Measurements from ENCODE around the gene FOXN1.
A peak's percentile ranks its signal among the peaks of the same experiment; 100 is the strongest.

The FOXN1 gene

GRCh38 chr17:28530926-28531325 lies 24.8 kb downstream of the FOXN1 start:
- H3K4me2 ChIP-seq (ENCODE audit: low read length), result no peak overlapping the region
- no peaks in the 10 kb centered on the region for H3K27me3 ChIP-seq (ENCODE audit: control insufficient read depth, insufficient read depth, low read length)
- no peaks in the 10 kb centered on the region for H3K36me3 ChIP-seq (ENCODE audit: insufficient read depth, low read length)
- H3K9ac ChIP-seq (ENCODE audit: low read depth, low read length), result no peak overlapping the region
- H3K4me3 ChIP-seq (ENCODE audit: low read length), result no peak overlapping the region
- no peaks in the 10 kb centered on the region for H3K9me3 ChIP-seq (replicated peaks; ENCODE audit: low read length)
- H3K4me1 ChIP-seq (ENCODE audit: control insufficient read depth, insufficient read depth, low read length), result peaks cover 42% of the 10 kb centered on the region

GRCh38 chr17:28532050-28532960 lies 26.2 kb downstream of the FOXN1 start:
- no peaks in the 10 kb centered on the region for H3K27me3 ChIP-seq (ENCODE audit: control insufficient read depth, insufficient read depth, low read length)
- H3K9ac ChIP-seq (ENCODE audit: low read depth, low read length), result peak overlapping the region; percentile 19
- no peaks in the 10 kb centered on the region for H3K36me3 ChIP-seq (ENCODE audit: insufficient read depth, low read length)
- H3K4me3 ChIP-seq (ENCODE audit: low read length), result no peak overlapping the region
- H3K9me3 ChIP-seq (replicated peaks; ENCODE audit: low read length), result no peaks in the 10 kb centered on the region
- peaks cover 32% of the 10 kb centered on the region for H3K4me1 ChIP-seq (ENCODE audit: control insufficient read depth, insufficient read depth, low read length)
- peak overlapping the region; percentile 26 for H3K4me2 ChIP-seq (ENCODE audit: low read length)

- no peak overlapping the region for H3K4me3 ChIP-seq (ENCODE audit: low read length)
- peak overlapping the region; percentile 26 for H3K4me2 ChIP-seq (ENCODE audit: low read length)
- H3K9me3 ChIP-seq (replicated peaks; ENCODE audit: low read length), result no peaks in the 10 kb centered on the region
- H3K27me3 ChIP-seq (ENCODE audit: control insufficient read depth, insufficient read depth, low read length), result peaks cover 4% of the 10 kb centered on the region
- H3K36me3 ChIP-seq (ENCODE audit: insufficient read depth, low read length), result no peaks in the 10 kb centered on the region
- H3K4me1 ChIP-seq (ENCODE audit: control insufficient read depth, insufficient read depth, low read length), result peaks cover 26% of the 10 kb centered on the region
- H3K9ac ChIP-seq (ENCODE audit: low read depth, low read length), result no peak overlapping the region
Observed at GRCh38 chr17:28533091-28533807, 27.1 kb downstream of the FOXN1 start.

- Histone ChIP-seq H3K9ac (ENCODE audit: low read depth, low read length) (no peak overlapping the region), H3K27me3 (ENCODE audit: control insufficient read depth, insufficient read depth, low read length) (peaks cover 9% of the 10 kb centered on the region), H3K4me1 (ENCODE audit: control insufficient read depth, insufficient read depth, low read length) (peaks cover 21% of the 10 kb centered on the region), H3K4me3 (ENCODE audit: low read length) (no peak overlapping the region), H3K4me2 (ENCODE audit: low read length) (no peak overlapping the region), H3K9me3 (replicated peaks; ENCODE audit: low read length) (no peaks in the 10 kb centered on the region), H3K36me3 (ENCODE audit: insufficient read depth, low read length) (no peaks in the 10 kb centered on the region)
Observed at GRCh38 chr17:28534740-28535375, 28.7 kb downstream of the FOXN1 start.

- peaks cover 9% of the 10 kb centered on the region for H3K27me3 ChIP-seq (ENCODE audit: control insufficient read depth, insufficient read depth, low read length)
- no peaks in the 10 kb centered on the region for H3K9me3 ChIP-seq (replicated peaks; ENCODE audit: low read length)
- H3K36me3 ChIP-seq (ENCODE audit: insufficient read depth, low read length), result no peaks in the 10 kb centered on the region
- H3K4me2 ChIP-seq (ENCODE audit: low read length), result no peak overlapping the region
- no peak overlapping the region for H3K9ac ChIP-seq (ENCODE audit: low read depth, low read length)
- H3K4me1 ChIP-seq (ENCODE audit: control insufficient read depth, insufficient read depth, low read length), result peaks cover 21% of the 10 kb centered on the region
- H3K4me3 ChIP-seq (ENCODE audit: low read length), result no peak overlapping the region
Observed at GRCh38 chr17:28536532-28537218, 30.5 kb downstream of the FOXN1 start.

- no peaks in the 10 kb centered on the region for H3K36me3 ChIP-seq (ENCODE audit: insufficient read depth, low read length)
- no peaks in the 10 kb centered on the region for H3K9me3 ChIP-seq (replicated peaks; ENCODE audit: low read length)
- peaks cover 15% of the 10 kb centered on the region for H3K4me1 ChIP-seq (ENCODE audit: control insufficient read depth, insufficient read depth, low read length)
- no peak overlapping the region for H3K4me2 ChIP-seq (ENCODE audit: low read length)
- H3K9ac ChIP-seq (ENCODE audit: low read depth, low read length), result no peak overlapping the region
- peaks cover 9% of the 10 kb centered on the region for H3K27me3 ChIP-seq (ENCODE audit: control insufficient read depth, insufficient read depth, low read length)
- no peak overlapping the region for H3K4me3 ChIP-seq (ENCODE audit: low read length)
Observed at GRCh38 chr17:28537219-28537610, 31.1 kb downstream of the FOXN1 start.

- H3K9ac ChIP-seq (ENCODE audit: low read depth, low read length), result no peak overlapping the region
- H3K4me1 ChIP-seq (ENCODE audit: control insufficient read depth, insufficient read depth, low read length), result peaks cover 4% of the 10 kb centered on the region
- no peaks in the 10 kb centered on the region for H3K36me3 ChIP-seq (ENCODE audit: insufficient read depth, low read length)
- no peak overlapping the region for H3K4me2 ChIP-seq (ENCODE audit: low read length)
- H3K9me3 ChIP-seq (replicated peaks; ENCODE audit: low read length), result no peaks in the 10 kb centered on the region
- no peak overlapping the region for H3K4me3 ChIP-seq (ENCODE audit: low read length)
- H3K27me3 ChIP-seq (ENCODE audit: control insufficient read depth, insufficient read depth, low read length), result peaks cover 9% of the 10 kb centered on the region
Observed at GRCh38 chr17:28538296-28538895, 32.2 kb downstream of the FOXN1 start.

- Histone ChIP-seq H3K4me3 (ENCODE audit: low read length) (no peak overlapping the region), H3K36me3 (ENCODE audit: insufficient read depth, low read length) (no peaks in the 10 kb centered on the region), H3K4me2 (ENCODE audit: low read length) (no peak overlapping the region), H3K9me3 (replicated peaks; ENCODE audit: low read length) (no peaks in the 10 kb centered on the region), H3K27me3 (ENCODE audit: control insufficient read depth, insufficient read depth, low read length) (peaks cover 9% of the 10 kb centered on the region), H3K4me1 (ENCODE audit: control insufficient read depth, insufficient read depth, low read length) (no peaks in the 10 kb centered on the region), H3K9ac (ENCODE audit: low read depth, low read length) (no peak overlapping the region)
Observed at GRCh38 chr17:28540231-28540630, 34.1 kb downstream of the FOXN1 start.

GRCh38 chr17:28541439-28541838 lies 35.3 kb downstream of the FOXN1 start:
- no peaks in the 10 kb centered on the region for H3K9me3 ChIP-seq (replicated peaks; ENCODE audit: low read length)
- no peaks in the 10 kb centered on the region for H3K36me3 ChIP-seq (ENCODE audit: insufficient read depth, low read length)
- no peak overlapping the region for H3K4me3 ChIP-seq (ENCODE audit: low read length)
- peaks cover 9% of the 10 kb centered on the region for H3K27me3 ChIP-seq (ENCODE audit: control insufficient read depth, insufficient read depth, low read length)
- H3K4me1 ChIP-seq (ENCODE audit: control insufficient read depth, insufficient read depth, low read length), result no peaks in the 10 kb centered on the region
- H3K4me2 ChIP-seq (ENCODE audit: low read length), result no peak overlapping the region
- no peak overlapping the region for H3K9ac ChIP-seq (ENCODE audit: low read depth, low read length)

GRCh38 chr17:28544402-28545140 lies 38.4 kb downstream of the FOXN1 start:
- Histone ChIP-seq H3K9me3 (replicated peaks; ENCODE audit: low read length) (no peaks in the 10 kb centered on the region), H3K36me3 (ENCODE audit: insufficient read depth, low read length) (peaks cover 10% of the 10 kb centered on the region), H3K4me1 (ENCODE audit: control insufficient read depth, insufficient read depth, low read length) (no peaks in the 10 kb centered on the region), H3K4me2 (ENCODE audit: low read length) (no peak overlapping the region), H3K9ac (ENCODE audit: low read depth, low read length) (no peak overlapping the region), H3K4me3 (ENCODE audit: low read length) (no peak overlapping the region), H3K27me3 (ENCODE audit: control insufficient read depth, insufficient read depth, low read length) (no peaks in the 10 kb centered on the region)
